SU-DHL-6 (cell line): ENCODE results near the gene TDG.

Experiments used
- H2AFZ ChIP-seq: fragments of 200-600 bp; sonication (generic); 2 replicates; pipeline ENCODE4 v1.6.1; 2014; ENCODE audit warnings: low read depth, mild to moderate bottlenecking, moderate library complexity, mixed read lengths, antibody characterized with exemption, low read length; ENCODE audit not compliant: severe bottlenecking
- H3F3A ChIP-seq: fragments of 200-600 bp; shearing (Covaris generic); 2 replicates; pipeline ENCODE4 v1.6.0; 2016; ENCODE audit warnings: antibody characterized with exemption, mild to moderate bottlenecking; ENCODE audit not compliant: insufficient read depth
- H3K27ac ChIP-seq: fragments of 200-600 bp; sonication (generic); 2 replicates; pipeline ENCODE4 v1.5.1; 2016; ENCODE audit warnings: low read depth, mild to moderate bottlenecking, low read length, moderate library complexity, mixed read lengths
- H3K27me3 ChIP-seq: fragments of 200-600 bp; sonication (generic), shearing (Covaris generic); 2 replicates; pipeline ENCODE4 v1.6.0; 2014; ENCODE audit warnings: mild to moderate bottlenecking, low read length
- H3K36me3 ChIP-seq: fragments of 200-600 bp; sonication (generic); 2 replicates; pipeline ENCODE4 v1.6.1; 2014; ENCODE audit warnings: mild to moderate bottlenecking, low read length, mixed read lengths
- H3K4me2 ChIP-seq: fragments of 300-600, 200-600 bp; shearing (Covaris generic), sonication (generic); 2 replicates; pipeline ENCODE4 v1.6.0; 2014; ENCODE audit warnings: low read length, low read depth, mild to moderate bottlenecking; ENCODE audit not compliant: poor library complexity, severe bottlenecking
- H3K4me3 ChIP-seq: fragments of 200-600 bp; sonication (generic); 2 replicates; pipeline ENCODE4 v1.5.1; 2014; ENCODE audit warnings: antibody characterized with exemption, low read length, mild to moderate bottlenecking, mixed read lengths; ENCODE audit not compliant: insufficient read depth, poor library complexity, severe bottlenecking
- H3K79me2 ChIP-seq: fragments of 200-600 bp; sonication (generic); 2 replicates; pipeline ENCODE4 v1.6.1; 2014; ENCODE audit warnings: mild to moderate bottlenecking, low read length, moderate library complexity; ENCODE audit not compliant: insufficient read depth
- H3K9ac ChIP-seq: fragments of 200-600 bp; sonication (generic); 2 replicates; pipeline ENCODE4 v1.7.0; 2014; ENCODE audit warnings: mild to moderate bottlenecking, low read length
- H3K9me2 ChIP-seq: fragments of 200-600 bp; sonication (generic); replicated peaks from 2 replicates; pipeline ENCODE4 v1.6.1; 2014; ENCODE audit warnings: low read length; ENCODE audit not compliant: insufficient read depth
- H3K9me3 ChIP-seq: fragments of 200-600 bp; sonication (generic); 2 replicates; pipeline ENCODE4 v1.6.1; 2014; ENCODE audit warnings: low read length, mixed read lengths; ENCODE audit not compliant: insufficient read depth
- H4K20me1 ChIP-seq: fragments of 200-600 bp; sonication (generic); 2 replicates; pipeline ENCODE4 v1.6.1; 2014; ENCODE audit warnings: low read depth, mild to moderate bottlenecking, antibody characterized with exemption, low read length, moderate library complexity, mixed read lengths
- EZH2phosphoT487 ChIP-seq: fragments of 200-600 bp; sonication (generic), shearing (Covaris generic); conservative IDR thresholded peaks from 2 replicates; pipeline ENCODE4 v1.6.1; 2018; ENCODE audit warnings: mild to moderate bottlenecking, antibody characterized with exemption, low read length, moderate library complexity, mixed read lengths
- TF ChIP-seq, protein P1 (sequence below): fragments of 200-600 bp; sonication (generic); IDR thresholded peaks from one replicate; pipeline ENCODE4 v1.5.1; 2017; ENCODE audit warnings: antibody characterized with exemption, mild to moderate bottlenecking, low read length, moderate library complexity; ENCODE audit not compliant: insufficient read depth, poor library complexity, severe bottlenecking

Gene TDG

DNA sequence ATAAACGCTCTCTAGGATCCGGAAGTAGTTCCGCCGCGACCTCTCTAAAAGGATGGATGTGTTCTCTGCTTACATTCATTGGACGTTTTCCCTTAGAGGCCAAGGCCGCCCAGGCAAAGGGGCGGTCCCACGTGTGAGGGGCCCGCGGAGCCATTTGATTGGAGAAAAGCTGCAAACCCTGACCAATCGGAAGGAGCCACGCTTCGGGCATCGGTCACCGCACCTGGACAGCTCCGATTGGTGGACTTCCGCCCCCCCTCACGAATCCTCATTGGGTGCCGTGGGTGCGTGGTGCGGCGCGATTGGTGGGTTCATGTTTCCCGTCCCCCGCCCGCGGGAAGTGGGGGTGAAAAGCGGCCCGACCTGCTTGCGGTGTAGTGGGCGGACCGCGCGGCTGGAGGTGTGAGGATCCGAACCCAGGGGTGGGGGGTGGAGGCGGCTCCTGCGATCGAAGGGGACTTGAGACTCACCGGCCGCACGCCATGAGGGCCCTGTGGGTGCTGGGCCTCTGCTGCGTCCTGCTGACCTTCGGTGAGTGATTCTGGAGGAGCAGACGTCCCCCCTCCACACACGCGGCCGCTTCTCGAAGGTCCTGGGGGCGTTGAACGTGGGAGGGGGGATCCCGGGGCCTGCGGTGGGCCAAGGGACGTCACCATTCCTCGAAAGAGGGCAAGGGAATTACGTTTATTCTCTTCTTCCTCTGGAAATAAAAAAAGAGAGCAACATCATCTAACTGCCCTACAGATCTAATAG is 35.5 kb upstream of the TDG start, which contains the start of gene HSP90B1:
HSP90B1 (plus strand) TSS at position 377 of the 753 bp plus-strand sequence; CDS start at position 483, 106 bp downstream.
- Histone ChIP-seq H3K4me3 (peak within 1 kb of the TSS; percentile 48), H4K20me1 (0 out of 2 replicates have a peak, but pooled peaks cover 3% of the 10 kb centered on the region), H3K79me2 (no peaks in the 10 kb centered on the region), H3K9ac (peak within 1 kb of the TSS; percentile 48), H3K9me3 (no peaks in the 10 kb centered on the region), H3K27me3 (no peaks in the 10 kb centered on the region), H3F3A (peaks cover 18% of the 10 kb centered on the region), H2AFZ (peak within 1 kb of the TSS; percentile 31), H3K9me2 (no peaks in the 10 kb centered on the region), H3K36me3 (peaks cover 9% of the 10 kb centered on the region; the same call in 1 of the 2 replicates), H3K4me2 (peak within 1 kb of the TSS; percentile 68), H3K27ac (peak within 1 kb of the TSS; percentile 48)
- no peak for TF ChIP-seq EZH2phosphoT487
- TF ChIP-seq, protein P1, sequence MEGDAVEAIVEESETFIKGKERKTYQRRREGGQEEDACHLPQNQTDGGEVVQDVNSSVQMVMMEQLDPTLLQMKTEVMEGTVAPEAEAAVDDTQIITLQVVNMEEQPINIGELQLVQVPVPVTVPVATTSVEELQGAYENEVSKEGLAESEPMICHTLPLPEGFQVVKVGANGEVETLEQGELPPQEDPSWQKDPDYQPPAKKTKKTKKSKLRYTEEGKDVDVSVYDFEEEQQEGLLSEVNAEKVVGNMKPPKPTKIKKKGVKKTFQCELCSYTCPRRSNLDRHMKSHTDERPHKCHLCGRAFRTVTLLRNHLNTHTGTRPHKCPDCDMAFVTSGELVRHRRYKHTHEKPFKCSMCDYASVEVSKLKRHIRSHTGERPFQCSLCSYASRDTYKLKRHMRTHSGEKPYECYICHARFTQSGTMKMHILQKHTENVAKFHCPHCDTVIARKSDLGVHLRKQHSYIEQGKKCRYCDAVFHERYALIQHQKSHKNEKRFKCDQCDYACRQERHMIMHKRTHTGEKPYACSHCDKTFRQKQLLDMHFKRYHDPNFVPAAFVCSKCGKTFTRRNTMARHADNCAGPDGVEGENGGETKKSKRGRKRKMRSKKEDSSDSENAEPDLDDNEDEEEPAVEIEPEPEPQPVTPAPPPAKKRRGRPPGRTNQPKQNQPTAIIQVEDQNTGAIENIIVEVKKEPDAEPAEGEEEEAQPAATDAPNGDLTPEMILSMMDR: no peak

DNA sequence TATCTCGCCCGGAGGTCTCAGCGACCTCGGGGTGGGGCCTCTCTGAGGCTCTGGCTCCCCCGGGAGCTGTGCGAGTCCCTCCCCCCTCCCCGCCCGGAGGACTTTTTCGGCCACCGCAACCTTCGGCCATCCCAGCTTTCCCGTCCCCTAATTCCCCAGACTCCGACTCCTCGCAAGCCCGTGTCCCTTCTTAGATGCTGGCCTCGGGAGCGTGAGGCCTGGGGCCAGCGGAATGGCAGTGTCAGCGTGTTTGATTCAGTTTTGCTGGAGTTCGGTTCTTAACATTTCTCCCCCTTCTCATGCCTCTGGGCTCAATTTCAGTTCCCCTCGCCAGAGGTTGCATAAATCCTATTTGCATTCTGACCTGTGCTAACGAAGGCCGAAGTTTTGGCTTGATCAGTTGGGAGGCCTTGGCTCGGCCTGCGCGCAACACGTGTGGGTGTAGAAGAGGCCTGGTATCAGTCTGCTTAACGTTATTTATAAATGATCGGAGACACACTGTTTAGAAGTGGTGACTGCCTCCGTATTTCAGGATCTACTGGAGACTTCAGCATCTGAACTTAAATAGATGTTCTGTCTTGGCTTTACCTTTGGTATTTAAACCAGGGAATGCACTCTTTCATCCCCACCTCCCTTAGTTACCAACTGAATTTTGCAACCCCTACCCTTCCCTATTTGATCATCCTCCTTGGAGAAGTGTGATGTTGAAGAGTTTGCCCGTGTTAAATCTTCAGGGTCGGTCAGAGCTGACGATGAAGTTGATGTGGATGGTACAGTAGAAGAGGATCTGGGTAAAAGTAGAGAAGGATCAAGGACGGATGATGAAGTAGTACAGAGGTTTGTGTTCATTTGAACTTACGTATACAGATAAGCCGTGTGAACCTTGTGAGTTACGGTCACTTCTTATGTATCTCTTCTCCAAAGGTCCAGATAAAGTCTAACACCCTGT is 34.6 kb upstream of the TDG start:
- Histone ChIP-seq H3K4me2 (peak overlapping the region; percentile 68), H4K20me1 (0 out of 2 replicates have a peak, but pooled peaks cover 3% of the 10 kb centered on the region), H3K9me3 (no peaks in the 10 kb centered on the region), H3K4me3 (peak overlapping the region; percentile 48), H3K9ac (peak overlapping the region; percentile 48), H3K27ac (no peak overlapping the region), H3F3A (peaks cover 18% of the 10 kb centered on the region), H3K36me3 (peaks cover 9% of the 10 kb centered on the region; the same call in 1 of the 2 replicates), H3K79me2 (no peaks in the 10 kb centered on the region), H2AFZ (no peak overlapping the region), H3K27me3 (no peaks in the 10 kb centered on the region), H3K9me2 (no peaks in the 10 kb centered on the region)
- TF ChIP-seq EZH2phosphoT487: no peak
- TF ChIP-seq, protein P1: no peak

GRCh38 chr12:103933237-103933636 is 32.4 kb upstream of the TDG start:
- no peak overlapping the region for H3K4me3 ChIP-seq
- H3K79me2 ChIP-seq: no peaks in the 10 kb centered on the region
- H3K9me2 ChIP-seq: no peaks in the 10 kb centered on the region
- H3K36me3 ChIP-seq: peaks cover 11% of the 10 kb centered on the region; the same call in 1 of the 2 replicates
- no peak overlapping the region for H3K27ac ChIP-seq
- no peak overlapping the region for H3K9ac ChIP-seq
- no peaks in the 10 kb centered on the region for H3K9me3 ChIP-seq
- peaks cover 16% of the 10 kb centered on the region for H3F3A ChIP-seq
- no peaks in the 10 kb centered on the region for H3K27me3 ChIP-seq
- H4K20me1 ChIP-seq: 0 out of 2 replicates have a peak, but pooled peaks cover 3% of the 10 kb centered on the region
- TF ChIP-seq, protein P1: no peak
- TF ChIP-seq EZH2phosphoT487: no peak
- no peak overlapping the region for H2AFZ ChIP-seq
- no peak overlapping the region for H3K4me2 ChIP-seq
